ENCODE measurements around the gene PLAGL1.

The PLAGL1 gene

DNA sequence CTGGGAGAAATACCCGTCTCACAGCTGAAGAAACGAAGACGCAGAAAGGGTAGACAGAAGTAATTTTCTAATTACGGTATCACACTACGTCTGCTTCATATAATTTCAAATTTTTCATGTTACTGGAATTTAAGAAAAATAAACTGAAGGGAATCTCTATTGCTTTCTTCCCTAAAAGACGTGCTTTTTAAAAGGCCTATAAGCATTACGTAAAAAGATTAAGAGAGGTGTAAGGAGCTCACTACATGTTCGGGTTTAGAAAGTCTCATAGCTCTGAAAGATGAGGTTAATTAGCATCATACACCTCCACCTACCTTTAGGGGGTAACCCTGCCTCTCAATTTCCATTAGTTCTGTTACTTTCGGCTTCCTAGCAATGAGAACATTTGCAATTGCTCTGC, 787 bp upstream of the PLAGL1 start:
- no peak for DNase-seq

DNA sequence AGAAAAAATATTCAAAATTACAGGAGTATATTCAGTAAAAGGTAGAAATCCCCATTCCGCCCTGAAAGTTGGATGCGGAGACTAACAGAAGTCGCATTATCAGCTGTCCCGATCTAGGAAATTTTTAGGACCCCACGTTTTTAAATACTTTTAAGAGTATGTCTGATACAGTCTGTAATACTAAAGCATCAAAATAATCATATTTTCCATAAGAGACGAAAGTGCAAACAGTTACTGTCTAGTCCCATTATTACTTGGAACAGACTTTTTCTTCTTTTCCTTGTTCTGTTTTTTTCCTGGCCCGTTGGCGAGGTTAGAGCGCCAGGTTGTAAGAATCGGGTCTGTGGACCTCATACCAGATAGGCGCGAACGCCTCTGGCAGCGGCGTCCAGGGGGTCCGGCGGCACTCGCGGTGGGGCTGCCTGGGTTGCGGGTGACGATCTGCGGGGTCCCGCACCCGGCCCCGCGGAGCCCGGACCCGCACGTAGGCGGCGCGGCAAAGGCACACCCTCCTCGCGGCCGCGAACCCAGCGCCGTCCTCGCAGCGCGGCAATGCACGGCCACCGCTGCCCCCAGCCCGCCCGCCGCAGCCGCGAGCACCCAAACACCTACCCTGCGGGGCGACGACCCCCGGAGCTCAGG, 460 bp downstream of the PLAGL1 start:
- DNase-seq = no peak

DNA sequence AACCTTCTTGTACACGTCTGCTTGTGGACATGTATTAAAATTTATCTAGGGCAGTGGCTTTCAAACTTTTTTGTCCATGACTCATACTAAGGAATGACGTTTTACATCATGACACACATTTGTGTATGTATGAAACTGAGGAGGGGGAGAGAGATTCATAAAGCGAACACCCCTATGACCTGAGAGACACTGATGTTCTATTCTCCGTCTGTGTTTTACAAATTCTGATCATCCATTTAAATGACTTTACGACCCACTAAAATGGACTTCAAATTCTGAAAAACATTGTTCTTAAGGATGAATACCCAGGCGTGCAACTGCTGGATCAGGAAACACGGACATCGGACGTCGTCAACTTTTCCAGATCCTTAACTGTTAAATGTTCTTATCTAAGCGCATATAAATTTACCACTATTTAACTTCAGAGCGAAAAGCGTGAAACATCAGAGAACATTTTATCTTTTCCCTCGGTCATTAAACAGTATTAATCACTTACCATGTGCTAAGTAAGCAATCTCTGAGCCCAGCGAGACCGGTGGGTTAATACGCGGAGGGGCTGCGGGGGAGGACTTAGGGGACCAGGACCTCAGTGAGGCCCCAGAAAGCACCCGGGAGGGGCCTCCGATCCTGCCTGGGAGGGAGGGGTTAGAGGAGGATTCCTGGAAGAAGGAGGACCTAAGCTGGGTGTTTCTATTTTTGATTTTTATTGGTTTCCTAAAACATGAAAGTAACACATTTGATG, 1.2 kb downstream of the PLAGL1 start:
- no peak for DNase-seq

- no peak for DNase-seq
These were observed 8.7 kb downstream of the PLAGL1 start for GRCh38 chr6:143999406-143999805.

GRCh38 chr6:143998686-143999085, 9.4 kb downstream of the PLAGL1 start:
- no peak for DNase-seq

DNA sequence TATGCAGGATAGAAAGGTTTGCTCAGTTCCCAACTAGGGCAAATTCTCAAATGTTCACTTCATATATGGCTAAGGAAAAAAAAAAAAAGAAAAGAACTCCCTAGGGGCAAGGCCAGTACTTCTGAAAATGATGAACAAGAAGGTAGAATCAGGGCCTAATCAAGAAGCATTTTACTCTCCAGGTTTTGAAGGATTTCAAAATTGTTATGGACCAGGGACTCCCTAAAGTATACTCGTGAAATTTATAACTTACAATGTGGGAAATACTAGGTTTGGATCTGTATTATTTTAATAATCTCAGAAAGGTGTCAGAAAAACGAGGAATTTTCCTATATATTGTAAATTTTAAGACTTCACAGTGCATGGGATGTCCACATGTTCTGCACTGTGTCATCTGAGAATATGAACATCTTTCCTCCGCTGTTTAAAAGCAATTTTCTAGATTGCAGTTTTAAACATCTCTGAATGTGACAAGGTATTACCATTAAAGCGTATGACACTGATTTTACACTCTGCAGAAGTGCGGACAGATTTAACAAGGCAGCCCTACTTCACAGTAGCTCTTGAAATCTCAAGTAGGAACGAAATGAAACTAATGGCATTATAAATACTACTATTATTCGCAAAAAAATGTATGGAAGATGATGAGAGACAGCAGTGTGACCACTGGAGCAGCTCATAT, 14.0 kb downstream of the PLAGL1 start:
- no peak for DNase-seq

GRCh38 chr6:143992285-143992684, 15.8 kb downstream of the PLAGL1 start:
- DNase-seq = no peak

- DNase-seq = no peak
These were observed 21.5 kb downstream of the PLAGL1 start for GRCh38 chr6:143986463-143987065.

DNA sequence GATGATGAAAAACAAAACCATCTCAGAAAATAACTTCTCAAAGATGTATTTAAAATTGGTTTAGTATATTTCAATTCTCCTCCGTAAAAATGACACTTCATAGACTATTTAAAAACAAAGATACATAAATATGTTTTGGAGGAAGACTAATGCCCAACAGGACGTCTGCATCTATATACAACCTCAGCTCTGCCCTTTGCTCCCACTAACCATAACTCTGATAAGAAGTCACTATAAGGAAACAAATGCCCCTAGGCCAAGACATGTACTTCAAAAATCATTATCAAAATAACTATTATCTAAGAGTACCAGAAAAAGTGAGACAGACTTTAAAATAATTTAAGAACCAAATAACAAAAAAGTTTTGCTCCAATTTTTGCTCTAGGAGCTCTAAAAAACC, 23.4 kb downstream of the PLAGL1 start:
- no peak for DNase-seq

DNA sequence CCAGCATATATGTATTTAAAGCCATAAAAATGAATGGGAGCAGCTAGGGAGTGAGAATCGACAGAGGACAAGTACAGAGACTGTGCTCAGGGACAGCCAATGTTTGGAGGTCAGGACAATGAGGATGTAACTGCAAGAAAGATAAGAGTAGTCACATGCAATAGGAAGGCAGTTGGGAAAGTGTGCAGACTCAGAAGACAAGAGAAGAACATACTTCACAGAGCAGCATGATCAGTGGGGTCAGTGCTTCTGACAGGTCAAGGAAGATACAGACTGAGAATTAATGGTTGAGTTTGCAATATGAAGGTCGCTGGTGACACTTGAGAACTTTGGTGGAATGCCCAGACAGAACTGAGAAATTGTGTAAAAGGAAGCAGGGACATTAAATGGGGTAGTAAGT, 25.1 kb downstream of the PLAGL1 start:
- no peak for DNase-seq

DNA sequence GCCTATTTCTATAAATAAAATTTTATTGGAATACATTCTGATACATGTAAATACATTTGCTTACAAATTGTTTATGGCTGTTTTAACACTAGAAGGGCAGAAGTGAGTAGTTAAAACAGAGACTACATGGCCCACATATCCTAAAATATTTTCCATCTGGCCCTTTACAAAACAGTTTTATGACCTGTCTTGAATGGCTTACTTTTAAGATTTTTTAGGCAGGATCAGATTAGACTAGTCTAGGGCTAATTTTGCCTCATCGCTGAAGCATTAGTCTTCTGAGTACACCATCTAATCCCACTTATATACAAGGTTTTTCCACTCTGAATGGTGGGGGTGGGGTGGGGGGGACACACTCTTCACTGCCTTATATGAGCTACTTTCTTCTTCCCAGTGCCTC, 27.1 kb downstream of the PLAGL1 start:
- no peak for DNase-seq

DNA sequence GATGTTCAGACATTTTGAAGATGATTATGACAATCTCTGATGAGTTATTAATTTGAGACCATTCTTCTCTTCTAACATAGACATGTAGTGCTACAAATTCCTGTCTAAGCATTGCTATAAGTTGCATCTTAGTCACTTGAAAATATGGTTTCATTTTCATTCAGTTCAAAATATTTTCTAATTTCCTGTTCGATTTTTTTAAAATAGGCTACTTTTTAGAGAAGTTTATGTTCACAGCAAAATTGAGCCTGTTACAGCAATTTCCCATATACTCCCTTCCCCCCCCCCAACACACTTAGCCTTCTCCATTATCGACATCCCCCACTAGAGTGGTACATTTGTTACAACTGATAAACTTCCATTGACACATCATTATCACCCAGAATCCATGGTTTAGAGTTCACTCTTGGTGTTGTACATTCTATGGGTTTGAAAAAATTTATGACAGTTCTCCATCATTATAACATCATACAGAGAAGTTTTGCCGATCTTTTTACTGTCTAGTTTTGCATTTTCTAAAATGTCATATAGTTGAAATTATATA, 31.2 kb downstream of the PLAGL1 start:
- DNase-seq = no peak

GRCh38 chr6:143974089-143974488, 34.0 kb downstream of the PLAGL1 start:
- no peak for DNase-seq

- no peak for DNase-seq
These were observed 34.7 kb downstream of the PLAGL1 start for GRCh38 chr6:143973097-143973966.

DNA sequence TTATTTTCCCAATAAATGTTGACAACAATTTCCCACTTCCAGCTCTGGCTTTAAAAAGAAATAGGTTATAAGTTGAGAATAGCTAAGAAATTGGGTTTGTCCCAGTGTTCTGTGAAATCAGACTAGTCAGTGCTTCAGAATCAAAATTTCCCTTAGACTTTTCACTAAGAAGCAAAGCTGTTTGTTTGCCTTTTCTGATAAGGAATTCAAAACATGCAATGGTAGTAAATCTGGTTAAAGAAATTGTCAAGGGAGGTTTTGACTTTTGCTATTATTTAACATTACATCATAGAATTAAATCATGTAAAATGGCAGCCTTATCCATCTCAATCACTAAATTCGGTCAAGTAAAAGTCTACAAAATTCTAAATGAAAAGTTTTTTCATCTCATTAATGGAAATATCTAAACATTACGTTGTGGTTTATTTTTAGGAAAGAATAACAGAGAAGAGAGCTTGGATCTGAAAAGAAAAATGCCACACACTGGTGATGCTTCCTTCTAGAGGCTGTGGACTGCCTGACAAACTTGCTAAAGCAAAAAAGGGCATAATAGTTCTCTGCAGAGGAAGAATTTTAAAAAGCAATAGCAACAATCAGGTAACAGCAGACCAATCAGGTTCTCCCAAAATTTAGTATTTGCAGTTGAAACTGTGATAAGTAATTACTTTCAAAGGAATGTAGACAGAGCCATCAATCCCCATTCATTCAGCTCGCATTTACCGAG, 36.4 kb downstream of the PLAGL1 start:
- no peak for DNase-seq

DNA sequence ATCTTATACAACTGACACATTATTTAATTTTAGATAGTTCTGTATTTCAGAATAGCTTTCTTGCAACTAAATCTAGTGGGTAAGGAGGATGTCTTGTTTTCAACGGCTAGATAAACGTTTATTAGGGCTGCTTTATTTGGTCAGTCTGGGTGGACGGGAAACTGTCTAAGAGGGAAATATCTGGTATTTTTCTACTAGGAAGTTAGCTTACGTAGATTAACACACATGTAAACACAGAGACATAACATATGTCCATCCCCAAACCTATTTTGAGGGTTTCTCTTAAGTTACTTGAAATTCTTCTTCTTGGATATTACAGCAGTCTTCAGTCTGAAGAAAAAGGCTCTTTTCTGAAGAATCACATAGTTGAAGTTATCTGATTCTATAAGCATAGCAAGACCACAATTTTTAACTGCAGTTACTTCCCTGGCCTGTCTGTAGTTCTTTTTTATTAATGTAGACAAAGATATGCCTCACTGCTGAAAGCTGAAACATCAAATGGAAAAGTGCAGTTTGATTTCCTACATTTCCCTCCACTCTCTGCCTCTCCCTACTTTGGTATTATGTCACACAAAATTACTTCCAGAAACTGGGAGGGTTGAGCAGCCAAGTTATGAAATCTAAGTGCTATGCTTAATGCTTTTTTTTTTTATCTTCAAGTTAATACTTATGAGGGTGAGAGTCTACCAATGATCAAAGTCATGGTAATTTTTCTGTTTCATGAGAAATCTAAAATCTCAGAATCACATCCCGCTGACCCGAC, 37.4 kb downstream of the PLAGL1 start:
- DNase-seq = no peak

GRCh38 chr6:143969077-143969476, 39.0 kb downstream of the PLAGL1 start:
- DNase-seq = no peak

- no peak for DNase-seq
These were observed 40.2 kb downstream of the PLAGL1 start for GRCh38 chr6:143967706-143968376.

GRCh38 chr6:143966312-143966711, 41.7 kb downstream of the PLAGL1 start:
- DNase-seq = no peak

DNA sequence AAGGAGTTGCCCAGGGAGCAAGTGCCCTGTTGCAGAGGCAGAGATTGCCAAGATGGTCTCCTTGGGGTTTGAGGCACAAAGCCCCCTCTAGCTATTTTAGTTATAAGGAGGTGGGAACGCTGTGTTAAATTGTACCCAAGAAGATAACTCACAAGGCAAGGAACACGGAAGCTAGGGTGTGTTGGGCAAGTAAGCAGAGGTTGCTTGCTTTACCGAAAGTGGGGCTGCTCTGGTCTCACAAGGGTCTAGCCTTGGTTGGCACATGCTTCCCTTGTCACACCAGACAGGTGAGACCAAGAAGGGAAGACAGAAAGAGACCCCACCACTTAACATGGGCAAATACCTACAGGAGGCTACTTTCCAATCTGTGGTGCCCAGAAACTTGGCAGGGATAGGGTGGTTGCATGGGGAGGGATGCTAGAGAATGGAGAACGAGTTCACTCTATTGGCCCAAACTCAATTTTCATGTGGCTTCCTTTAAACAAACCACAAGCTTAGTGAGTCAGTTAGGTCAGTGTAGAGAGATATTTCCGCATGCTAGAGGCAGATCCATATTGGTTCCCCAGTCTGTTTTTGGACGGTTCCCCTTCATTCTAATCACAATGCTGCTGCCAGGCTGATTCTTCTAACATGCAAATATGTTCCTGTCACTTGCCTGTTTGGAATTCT, 42.4 kb downstream of the PLAGL1 start:
- no peak for DNase-seq

Data from CD4-positive, alpha-beta T cell treated with Interleukin-10 for 1 hour (primary cell).